Embryonic facial prominence (tissue), 1 donor: ENCODE data around the gene ZC3H7A.

Source experiments
- DNase-seq: peaks from one replicate; pipeline ENCODE4 v3.0.0-alpha.2; 2016; ENCODE audit errors: extremely low spot score

Gene ZC3H7A

GRCh38 chr16:11736903-11737302 lies 60.2 kb downstream of the ZC3H7A start:
- DNase-seq = no peak

DNA sequence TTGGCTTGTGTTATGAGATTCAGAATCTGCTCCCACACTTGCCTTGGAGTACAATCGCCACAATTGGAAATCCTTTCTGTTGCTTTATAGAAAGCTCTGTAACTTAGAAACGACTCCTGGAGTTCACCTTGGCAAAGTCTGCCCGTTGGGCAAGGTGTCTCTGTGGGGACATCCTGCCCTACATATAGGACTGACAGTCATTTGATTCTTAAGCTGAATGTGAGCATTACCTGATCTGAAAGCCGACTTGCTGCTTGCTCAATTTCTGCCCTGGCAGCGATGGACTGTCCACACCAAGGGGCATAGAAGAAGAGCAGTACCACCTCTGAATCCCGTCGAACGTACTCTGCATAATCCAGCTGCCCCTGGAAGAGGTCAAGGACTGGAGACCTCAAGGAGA lies 61.3 kb downstream of the ZC3H7A start:
- no peak for DNase-seq

DNA sequence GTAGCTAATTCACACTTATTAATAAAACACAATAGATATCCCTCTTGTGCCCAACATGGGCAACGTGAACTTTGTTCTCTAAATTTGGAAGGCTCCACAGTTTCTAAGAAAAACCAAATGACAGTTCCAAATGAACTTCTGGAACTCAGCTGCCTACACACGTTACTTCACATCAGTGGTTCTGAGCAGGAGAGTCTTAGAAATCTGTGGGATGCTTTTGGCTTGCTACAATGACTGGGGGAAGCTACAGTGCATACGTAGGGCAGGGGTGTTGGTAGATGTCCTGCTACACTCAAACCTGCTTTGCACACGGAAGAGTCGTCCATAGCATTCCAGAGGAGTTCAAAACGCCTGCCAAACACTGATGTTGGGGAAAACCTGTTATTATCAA lies 62.4 kb downstream of the ZC3H7A start:
- DNase-seq = no peak

GRCh38 chr16:11734025-11734652 lies 62.9 kb downstream of the ZC3H7A start:
- no peak for DNase-seq

- DNase-seq = no peak
Measured at GRCh38 chr16:11731222-11731621, 65.8 kb downstream of the ZC3H7A start.

DNA sequence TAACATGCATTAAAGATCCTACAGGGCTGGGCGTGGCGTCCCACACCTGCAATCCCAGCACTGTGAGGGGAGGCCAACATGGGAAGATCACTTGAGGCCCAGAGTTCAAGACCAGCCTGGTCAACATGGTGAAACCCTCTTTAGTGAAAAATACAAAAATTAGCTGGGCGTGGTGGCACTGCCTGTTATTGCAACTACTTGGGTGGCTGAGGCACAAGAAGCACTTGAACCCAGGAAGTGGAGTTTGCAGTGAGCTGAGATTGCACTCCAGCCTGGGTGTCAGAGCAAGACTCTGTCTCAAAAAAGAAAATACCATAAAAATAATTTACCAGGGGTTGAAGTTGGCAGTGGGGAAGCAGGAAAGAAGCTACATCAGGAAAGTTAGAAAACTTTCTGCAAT lies 67.3 kb downstream of the ZC3H7A start:
- DNase-seq = no peak

GRCh38 chr16:11727796-11728543 lies 69.1 kb downstream of the ZC3H7A start:
- no peak for DNase-seq

DNA sequence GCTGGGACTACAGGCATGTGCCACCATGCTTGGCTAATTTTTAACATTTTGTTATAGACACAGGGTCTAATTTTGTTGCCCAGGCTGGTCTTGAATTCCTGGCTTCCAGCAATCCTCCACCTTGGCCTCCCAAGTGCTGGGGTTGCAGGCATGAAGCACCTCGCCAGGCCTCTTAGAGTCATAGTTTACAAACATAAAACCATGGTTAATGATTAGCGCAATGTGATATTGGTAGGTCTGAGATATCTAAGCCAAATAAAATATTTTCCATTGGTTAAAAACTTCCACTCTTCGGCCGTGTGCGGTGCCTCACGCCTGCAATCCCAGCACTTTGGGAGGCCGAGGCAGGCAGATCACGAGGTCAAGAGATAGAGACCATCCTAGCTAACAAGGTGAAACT lies 71.0 kb downstream of the ZC3H7A start:
- DNase-seq = no peak

DNA sequence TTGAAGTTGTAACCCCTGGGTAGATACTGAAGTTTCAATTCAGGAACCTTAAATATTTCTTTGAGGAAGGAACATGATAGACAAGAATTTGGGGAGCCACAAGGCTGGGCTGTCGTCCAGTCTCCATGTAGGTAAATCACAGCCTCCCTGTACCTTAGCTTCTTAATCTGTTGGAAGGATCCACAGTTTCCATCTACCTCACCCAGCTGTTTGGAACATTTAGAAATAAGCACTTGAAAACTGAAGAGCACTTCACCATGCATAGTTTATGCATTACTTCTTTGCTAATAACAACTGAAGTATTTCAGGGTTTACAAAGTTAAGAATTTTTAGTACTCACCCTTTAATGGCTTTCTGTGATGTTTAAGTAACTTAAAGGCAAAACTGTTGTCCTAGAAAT lies 71.6 kb downstream of the ZC3H7A start:
- no peak for DNase-seq

DNA sequence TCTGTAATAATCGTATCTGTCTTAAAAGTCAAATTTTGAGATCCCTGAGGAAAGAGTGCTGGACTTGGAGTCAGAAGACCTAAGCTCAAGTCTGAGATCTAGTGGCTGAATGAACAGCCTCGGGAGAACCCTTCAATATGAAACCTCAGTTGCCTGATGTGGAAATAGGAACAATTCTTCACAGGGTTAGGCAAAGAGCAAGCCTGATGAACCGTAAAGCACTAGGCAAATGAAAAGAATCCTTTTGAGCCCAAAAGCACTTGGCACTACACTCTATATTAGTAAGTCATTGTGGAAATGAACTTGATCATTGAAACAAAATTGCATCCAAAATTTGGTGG lies 74.6 kb downstream of the ZC3H7A start:
- no peak for DNase-seq

DNA sequence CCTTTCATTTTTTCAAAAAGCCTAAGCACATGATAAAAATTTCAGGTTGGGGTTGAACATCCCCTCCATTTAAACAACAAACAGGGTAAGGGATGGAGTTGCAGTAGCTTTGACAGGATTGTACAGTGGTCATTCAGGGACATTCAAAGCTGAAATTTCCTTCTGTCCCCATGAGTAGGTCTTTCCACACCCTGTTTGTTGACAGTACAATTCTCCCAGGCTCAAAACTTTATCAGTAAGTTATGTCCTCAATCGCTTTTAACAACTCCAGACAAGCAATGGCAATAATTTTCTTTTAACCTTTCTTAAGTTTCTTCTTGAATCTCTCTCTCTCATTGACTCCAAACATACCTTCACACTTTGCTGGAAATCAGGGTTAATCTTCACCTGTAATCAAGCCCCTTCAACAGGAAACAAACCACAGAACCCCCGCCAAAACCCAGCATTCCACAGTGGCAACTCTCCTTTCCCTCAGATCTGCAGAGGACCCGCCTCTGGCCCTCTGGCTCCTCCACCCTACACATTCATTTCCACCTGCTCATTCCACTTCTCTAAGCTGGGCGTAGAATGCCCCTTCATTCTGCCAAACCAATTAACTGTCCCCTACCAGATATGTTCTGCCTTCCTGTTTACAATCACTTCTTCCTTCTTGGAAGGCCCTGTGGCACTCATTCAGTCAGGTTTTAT lies 75.1 kb downstream of the ZC3H7A start:
- no peak for DNase-seq

GRCh38 chr16:11719762-11720161 lies 77.3 kb downstream of the ZC3H7A start:
- no peak for DNase-seq

GRCh38 chr16:11719171-11719570 lies 77.9 kb downstream of the ZC3H7A start:
- DNase-seq = no peak

DNA sequence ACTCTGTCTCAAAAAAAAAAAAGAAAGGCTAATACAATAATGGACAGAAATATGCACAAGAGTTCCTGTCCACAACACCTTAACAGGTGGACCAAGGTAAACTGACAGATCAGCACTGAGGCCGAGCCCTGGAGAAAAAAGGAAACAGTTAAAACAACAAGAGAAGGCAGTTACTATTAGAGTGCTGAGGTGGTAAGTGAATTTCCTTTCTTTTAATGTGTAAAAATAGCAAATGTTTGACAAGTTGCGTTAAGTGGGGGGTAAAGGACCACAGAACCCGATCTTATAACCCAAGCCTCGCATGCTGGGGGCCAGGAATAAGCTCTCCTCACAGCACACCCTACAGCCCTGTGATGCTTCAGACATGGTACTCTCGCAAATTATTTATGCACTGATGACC lies 79.2 kb downstream of the ZC3H7A start:
- DNase-seq = no peak

DNA sequence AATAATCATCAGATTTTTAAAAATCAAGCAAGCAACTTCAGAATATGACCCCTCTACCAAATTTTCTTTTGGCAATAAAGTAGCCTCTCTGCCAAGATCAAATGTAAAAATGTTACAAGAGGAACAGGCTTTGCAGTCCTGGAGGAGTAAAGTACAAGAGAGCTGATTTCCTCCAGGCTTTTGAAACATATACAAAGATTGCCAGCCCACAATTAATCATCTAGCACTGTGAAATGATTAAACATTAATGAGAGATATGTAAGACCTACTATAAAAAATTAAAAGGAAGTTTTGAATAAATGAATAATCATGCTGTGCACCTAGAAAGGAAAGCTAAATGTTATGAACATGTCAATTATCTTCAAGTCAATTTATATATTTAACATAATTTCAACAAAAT lies 80.7 kb downstream of the ZC3H7A start:
- DNase-seq = no peak

- DNase-seq = no peak
Measured at GRCh38 chr16:11715246-11715947, 81.7 kb downstream of the ZC3H7A start.

DNA sequence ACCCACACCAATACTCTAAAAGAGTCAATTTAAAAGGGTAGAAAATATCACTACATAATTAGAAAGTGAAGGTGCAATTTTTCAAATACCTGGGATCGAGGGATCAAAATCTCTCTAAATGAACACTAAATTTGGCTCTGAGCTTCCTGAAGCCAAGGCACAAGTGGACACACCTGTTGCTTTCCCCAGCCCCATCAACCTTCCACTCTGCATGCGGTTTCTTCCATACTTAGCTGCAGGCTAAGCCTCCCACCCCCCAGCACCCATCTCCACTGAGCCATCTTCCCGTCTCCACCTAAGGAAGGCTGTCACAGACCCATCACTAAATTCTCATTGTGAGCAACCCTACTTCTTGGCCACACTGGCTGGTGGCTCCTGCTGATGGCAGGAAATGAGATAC lies 84.9 kb downstream of the ZC3H7A start:
- DNase-seq = no peak

DNA sequence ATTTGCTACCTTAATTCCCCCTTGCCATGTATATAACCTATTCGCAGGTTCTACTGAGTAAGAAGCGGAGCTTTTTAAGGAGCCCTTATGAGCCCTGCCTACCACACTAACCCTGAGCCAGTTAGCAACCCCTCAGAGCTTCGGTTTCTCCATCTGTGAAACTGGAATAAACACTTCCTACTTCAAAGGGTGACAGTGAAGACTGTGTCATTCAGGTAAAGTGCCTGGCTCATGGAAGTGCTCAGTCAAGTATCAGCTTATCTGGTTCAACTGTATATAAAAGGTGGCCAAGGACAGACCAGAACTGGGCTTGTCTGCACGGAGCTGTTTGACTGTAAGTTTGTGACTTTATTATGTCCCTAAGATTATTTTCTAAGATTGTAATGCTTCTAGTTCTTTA lies 85.4 kb downstream of the ZC3H7A start:
- DNase-seq = no peak

GRCh38 chr16:11708421-11708820 lies 88.6 kb downstream of the ZC3H7A start:
- DNase-seq = no peak

DNA sequence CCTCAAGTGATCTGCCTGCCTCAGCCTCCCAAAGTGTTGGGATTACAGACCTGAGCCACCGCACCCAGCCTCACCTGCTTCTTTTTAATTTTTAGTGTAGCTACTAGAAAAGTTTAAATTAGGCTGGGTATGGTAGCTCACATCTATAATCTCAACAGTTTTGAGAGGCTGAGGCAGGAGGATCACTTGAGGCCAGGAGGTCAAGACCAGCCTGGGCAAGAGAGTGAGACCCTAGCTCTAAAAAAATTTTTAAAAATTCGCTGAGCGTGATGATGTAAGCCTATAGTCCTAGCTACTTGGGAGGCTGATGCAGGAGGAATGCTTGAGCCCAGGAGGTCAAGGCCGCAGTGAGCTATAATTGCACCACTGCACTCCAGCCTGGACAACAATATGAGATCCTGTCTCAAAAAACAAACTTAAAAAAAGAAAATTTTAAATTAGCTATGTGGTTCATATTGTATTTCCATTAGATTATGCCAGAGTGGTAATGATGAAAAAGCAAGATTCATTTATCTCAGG lies 89.3 kb downstream of the ZC3H7A start:
- no peak for DNase-seq

DNA sequence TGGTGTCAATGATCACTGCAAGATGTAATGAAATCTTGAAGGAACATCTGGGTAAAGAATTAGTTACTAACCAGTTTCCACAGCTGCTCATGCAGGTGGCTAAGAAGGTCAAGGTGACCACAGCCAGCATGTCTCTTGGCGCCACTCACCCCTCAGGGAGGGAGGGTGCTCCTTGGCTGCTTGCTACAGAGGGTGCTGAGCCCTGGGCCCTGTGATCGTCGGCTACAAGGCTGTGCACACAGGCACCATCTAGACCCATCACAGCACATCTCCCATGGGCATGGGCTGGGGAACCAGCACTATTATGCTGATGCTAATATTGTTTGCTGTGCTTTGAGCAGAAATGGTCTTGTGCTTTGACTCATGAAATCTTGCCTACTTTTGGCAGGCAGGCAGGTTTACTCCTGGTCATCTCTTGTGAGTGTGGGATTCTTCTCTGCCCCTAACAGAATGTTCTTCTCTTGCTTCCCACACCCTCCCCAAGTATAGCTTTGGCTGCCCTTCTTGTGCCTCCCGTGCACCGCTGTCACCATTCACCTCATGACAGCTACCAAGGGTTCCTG lies 90.8 kb downstream of the ZC3H7A start:
- DNase-seq = no peak
